NCI-H1436 (cell line): ENCODE measurements around the gene TPRKB.
"Not testable (repeated sequence)": the region's sequence is repeated elsewhere in the genome, so short reads cannot be mapped to it uniquely, and the experiment has no call there.

Experiments used
- DNase-seq: peaks from one replicate; lab custom pipeline; 2025; lab: John Stamatoyannopoulos, UW

Gene TPRKB

DNA sequence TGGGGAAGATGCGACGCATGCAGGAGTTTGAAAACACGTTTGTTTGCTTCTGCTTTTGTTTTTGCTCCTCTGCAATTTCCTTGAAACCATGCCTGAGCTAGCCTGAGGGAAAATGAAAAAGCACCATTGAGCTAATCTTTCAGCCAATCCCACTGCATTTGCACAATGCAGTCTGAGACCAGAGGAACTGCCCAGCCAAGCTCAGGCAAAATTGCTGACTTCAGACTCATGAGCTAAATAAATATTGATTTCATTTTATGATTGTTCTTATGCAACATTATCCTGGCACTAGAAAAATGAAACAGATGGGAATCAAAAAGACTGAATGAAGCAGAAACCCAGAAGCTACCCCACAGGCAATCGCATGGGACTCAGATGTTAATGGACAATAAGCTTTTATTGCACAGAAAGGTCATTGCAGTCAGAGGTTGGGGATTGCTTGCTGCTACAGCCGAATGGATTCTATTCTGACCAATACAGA lies 37.0 kb downstream of the TPRKB start:
- no peak for DNase-seq

DNA sequence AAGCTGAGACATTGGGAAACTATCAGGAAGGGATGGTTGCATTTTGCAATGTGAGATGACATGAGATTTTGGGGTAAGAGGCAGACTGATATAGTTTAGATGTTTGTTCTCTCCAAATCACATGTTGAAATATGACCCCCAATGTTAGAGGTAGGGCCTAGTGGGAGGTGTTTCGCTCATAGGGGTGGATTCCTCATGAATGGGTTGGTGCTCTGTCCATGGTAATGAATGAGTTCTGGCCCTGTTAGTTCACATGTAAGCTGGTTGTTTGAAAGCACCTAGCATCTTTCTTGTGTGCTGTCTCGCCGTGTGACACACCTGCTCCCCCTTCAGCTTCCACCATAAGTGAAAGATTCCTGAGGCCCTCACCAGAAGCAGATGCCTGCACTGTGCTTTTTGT lies 37.7 kb downstream of the TPRKB start:
- DNase-seq = no peak

DNA sequence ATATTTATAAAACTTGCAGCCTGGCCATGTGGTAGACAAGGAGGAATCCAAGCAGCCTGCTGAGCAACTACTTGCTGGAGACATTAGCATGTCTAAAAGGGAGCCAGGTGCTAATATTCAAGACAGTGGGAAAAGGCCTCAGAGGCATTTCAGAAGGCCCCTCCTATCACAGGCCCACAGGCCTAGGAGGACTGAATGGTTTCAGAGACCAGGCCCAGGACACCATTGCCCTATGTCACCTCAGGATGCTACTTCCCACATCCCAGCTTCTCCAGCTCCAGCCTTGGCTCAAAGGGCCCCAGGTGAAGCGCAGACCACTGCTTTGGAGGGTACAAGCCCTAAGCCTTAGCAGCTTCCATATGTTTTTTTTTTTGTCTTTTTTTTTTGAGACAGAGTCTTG lies 39.0 kb downstream of the TPRKB start:
- no peak for DNase-seq

DNA sequence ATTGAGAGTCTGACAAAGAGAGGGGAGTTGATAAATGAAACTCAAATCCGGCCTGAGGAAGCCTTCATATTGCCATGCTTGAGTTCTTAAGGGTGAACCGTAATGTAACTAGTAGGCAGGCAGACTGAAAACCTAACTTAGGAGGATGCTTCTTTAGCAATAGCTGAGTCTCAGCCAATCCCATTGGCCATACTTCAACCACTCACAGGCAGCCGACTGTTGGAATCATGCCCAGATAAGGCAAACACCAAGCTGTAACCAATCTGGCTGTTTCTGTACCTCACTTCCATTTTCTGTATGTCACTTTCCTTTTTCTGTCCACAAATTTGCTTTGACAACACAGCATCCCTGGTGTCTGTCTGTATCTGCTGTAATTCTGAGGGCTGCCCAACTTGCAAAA lies 39.5 kb downstream of the TPRKB start:
- DNase-seq = no peak

DNA sequence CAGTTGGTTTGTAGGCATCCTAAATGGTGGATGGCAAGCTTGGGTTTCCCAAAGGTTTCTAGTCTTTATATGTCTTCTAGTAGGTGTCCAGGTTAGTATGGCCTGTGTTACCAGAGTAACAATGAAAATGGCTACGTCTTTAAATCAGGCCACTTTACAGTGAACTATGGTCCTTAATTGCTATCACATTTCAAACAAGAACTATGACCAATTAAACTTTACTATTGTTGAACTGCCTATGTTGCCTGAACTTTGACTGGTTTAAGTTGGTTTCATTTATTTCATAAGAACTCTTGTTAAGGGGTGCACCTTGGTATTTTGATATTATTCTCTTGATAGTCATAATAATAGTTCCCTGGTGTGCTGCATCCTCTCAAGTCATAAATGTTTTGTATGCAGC lies 40.2 kb downstream of the TPRKB start:
- not testable (repeated sequence) for DNase-seq

DNA sequence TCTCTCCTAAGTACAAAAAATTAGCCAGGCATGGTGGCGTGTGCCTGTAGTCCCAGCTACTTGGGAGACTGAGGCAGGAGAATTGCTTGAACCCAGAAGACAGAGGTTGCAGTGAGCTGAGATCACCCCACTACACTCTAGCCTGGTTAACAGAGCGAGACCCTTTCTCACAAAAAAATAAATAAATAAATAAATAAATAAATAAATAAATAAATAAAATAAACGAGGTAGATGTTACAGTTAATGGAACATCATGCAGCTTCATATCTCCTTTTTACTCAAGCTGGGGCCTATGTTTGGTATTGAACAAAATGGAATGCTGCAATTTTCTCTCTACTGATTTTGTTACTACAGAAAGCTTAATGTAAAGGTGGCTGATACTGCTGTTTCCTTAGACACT lies 40.6 kb downstream of the TPRKB start:
- DNase-seq = not testable (repeated sequence)

DNA sequence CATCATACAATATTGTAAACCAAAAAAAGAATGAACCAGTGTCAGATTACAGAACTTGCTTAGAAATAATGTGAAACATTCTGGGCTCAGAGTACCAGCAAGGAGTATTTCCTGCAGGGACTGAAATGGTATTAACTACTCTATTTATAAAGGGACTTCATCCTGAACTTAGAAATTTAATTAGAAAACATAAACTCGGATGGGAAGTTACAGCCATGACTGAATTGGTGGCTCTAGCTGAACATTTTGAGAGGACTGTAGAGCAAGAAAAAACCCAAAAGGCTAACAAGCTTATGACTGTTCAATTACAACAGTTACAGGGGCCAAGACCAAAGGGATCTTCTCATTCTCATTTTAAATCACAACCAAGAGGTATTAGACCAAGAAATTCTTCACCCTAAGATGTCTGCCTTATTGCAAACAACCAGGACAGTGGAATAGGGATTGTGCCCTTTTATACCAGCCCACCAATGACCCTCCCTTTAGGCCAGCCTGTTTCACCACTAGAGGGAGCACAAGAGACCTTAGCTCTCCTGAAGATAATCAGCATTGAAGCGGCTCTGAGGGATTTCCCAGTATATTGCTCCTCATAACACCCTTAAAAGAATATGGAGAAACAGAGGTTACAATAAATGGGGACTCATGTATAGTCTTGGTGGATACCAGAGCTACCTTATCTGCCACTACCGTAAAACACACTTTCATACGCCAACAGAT lies 46.6 kb downstream of the TPRKB start:
- DNase-seq = not testable (repeated sequence)

DNA sequence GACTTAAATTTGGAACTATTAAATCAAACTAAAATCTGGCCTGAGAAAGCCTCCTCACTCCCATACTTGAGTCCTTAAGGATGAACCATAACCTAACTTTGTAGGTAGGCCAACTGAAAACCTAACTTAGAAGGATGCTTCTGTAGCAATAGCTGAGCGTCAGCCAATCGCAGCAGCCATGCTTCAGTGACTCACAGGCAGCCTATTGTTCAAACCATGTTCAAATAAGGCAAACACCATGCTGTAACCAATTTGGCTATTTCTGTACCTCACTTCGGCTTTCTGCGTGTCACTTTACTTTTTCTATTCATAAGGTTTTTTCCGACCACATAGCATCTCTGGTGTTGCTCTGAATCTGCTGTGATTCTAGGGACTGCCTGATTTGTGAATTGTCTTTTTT lies 48.7 kb downstream of the TPRKB start:
- DNase-seq = not testable (repeated sequence)

DNA sequence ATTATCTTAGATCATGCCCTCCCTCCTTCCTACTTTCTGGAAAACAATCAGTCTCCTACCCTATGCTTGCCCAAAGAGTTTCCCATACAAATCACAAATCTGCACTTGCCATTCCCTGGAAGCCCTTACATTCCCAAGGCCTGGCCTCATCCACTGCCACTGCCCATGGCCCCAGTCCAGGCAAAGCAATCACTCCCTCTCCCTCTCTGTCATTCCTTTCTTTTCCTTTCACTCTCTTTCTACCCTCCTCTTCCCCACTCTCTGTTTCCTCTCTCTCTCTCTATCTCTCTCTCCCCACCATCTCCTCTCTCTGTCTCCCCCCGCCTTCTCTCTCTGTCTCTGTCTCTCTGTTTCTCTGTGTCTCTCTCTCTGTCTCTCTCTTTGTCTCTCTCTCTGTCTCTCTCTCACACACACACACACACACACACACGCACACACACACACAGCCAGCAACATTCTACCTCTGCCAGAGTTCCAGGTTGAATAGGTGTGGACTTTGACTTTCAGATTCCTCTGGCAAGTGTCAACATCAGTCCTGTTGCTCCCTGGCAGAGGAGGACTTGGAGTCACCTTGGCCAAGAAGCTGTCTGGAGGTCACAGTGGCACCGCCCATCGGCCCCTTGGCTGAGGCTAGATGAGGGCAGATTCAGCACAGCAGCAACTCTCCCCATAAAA lies 51.2 kb downstream of the TPRKB start:
- no peak for DNase-seq

DNA sequence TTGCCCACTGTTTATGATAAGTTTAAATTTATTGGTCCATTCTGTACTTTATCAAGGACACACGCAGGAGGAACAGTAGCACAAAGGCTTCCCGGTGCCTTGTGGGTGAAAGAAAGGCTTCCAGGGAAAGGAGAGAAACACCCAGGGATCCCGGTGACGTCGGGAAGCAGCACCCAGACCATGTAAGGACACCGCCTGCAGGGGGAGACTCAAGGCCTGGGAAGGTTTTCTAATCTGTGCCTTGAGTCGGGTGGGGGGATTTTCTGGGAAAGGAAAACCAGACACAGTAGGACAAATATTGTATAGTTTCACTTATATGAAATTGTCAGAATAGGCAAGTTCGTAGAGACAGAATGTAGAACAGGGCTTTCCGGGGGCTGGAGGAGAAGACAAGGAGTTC lies 52.2 kb downstream of the TPRKB start:
- not testable (repeated sequence) for DNase-seq

DNA sequence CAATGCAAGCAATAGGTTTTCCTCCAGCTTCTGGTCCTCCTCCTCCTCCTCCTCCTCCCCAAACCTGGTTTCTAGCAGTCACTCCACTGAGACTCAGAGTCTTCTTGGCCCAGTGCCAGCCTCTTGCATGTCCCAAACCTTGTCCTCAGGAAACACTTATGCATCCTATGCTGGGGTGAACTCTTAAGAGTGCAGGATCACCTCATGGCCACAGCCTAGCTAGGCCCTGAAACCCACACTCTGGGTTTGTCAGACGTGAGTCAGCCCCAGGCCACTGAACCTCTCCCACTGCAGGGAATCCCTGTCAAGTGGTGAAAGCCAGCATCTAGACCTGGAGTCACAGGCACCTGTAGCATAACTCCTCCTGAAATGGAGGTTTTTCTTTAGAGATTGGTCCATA lies 52.8 kb downstream of the TPRKB start:
- not testable (repeated sequence) for DNase-seq

DNA sequence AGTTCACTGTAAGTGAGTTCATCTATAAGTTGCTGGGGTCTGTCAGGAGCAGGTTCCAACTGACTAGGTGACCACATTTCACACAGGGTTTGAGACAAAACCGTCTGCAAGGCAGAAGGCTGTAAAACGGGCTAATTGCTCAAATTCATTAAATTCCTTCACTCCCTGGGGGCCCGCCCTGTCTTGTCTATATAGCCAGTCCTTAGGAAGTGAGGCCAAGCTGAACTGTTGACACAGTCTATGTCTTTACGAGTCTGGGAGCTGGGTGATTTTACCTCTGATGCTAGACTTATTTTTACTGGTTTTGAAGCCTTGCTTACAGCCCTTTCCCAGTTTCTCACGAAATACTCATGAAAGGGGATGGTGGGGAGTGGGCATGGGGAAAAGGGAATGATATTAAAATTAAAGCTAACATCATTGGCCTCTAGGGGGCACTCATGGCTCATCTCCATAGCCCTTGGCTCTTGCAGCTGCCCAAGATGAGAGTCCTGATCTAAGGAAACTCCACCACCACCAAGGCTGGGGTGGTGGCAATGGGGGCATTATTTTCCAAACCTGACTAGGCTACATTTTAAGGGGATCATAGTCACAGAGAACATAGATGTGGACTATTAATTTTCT lies 57.1 kb downstream of the TPRKB start:
- DNase-seq = peak; percentile 12
